CD4-positive, alpha-beta T cell treated with Interleukin-1 beta for 1 hour (primary cell): Measurements from ENCODE around the gene ALG3.
"Not testable (repeated sequence)": the region's sequence is repeated elsewhere in the genome, so short reads cannot be mapped to it uniquely, and the experiment has no call there.

Experiments
- DNase-seq, 2 donors: peaks; one replicate each; pipeline ENCODE4 v3.0.0-alpha.2; 2020 to 2022

Gene ALG3

GRCh38 chr3:184248454-184249411 is at the start of gene ALG3:
TSS of gene ALG3 (minus strand) at chr3:184248962. CDS start at chr3:184248940, 22 bp downstream.
- DNase-seq: peak; percentile 84 to 89

GRCh38 chr3:184296616-184297015 is 47.9 kb upstream of the ALG3 start:
- DNase-seq: no peak

- no peak for DNase-seq
These were observed 47.0 kb upstream of the ALG3 start for GRCh38 chr3:184295771-184296170.

- DNase-seq: no peak
These were observed 43.1 kb upstream of the ALG3 start for GRCh38 chr3:184291738-184292445.

- DNase-seq: no peak
These were observed 42.4 kb upstream of the ALG3 start for GRCh38 chr3:184291044-184291737.

GRCh38 chr3:184290331-184290730 is 41.6 kb upstream of the ALG3 start:
- DNase-seq: no peak

- peak; percentile 34 to 59 for DNase-seq
These were observed 40.7 kb upstream of the ALG3 start for GRCh38 chr3:184289426-184289938.

- DNase-seq: peak in 1 of 2 donors; percentile 9
These were observed 35.9 kb upstream of the ALG3 start for GRCh38 chr3:184284696-184285095.

- no peak for DNase-seq
These were observed 34.9 kb upstream of the ALG3 start for GRCh38 chr3:184283681-184284080.

- DNase-seq: no peak
These were observed 34.2 kb upstream of the ALG3 start for GRCh38 chr3:184282941-184283340.

GRCh38 chr3:184277366-184277765 is 28.6 kb upstream of the ALG3 start:
- no peak for DNase-seq

- DNase-seq: no peak
These were observed 27.5 kb upstream of the ALG3 start, which contains the start of gene ECE2 for GRCh38 chr3:184275961-184276910. TSS of gene ECE2 (plus strand) at chr3:184276022. CDS start at chr3:184276154, 132 bp downstream.

- no peak for DNase-seq
These were observed 26.6 kb upstream of the ALG3 start for GRCh38 chr3:184275381-184275701.

GRCh38 chr3:184272269-184272668 is 23.5 kb upstream of the ALG3 start:
- DNase-seq: no peak

- not testable (repeated sequence) for DNase-seq
These were observed 18.5 kb upstream of the ALG3 start for GRCh38 chr3:184267249-184267648.

- no peak for DNase-seq
These were observed 14.0 kb upstream of the ALG3 start for GRCh38 chr3:184262764-184263179.

GRCh38 chr3:184261854-184262763 is 13.3 kb upstream of the ALG3 start:
- DNase-seq: peak; percentile 20 to 33

- DNase-seq: peak; percentile 59 to 70
These were observed 12.6 kb upstream of the ALG3 start, which contains the start of gene CAMK2N2 for GRCh38 chr3:184261270-184261853. TSS of gene CAMK2N2 (minus strand) at chr3:184261553. CDS start at chr3:184261285, 268 bp downstream.

GRCh38 chr3:184260724-184261269 is 12.0 kb upstream of the ALG3 start:
- no peak for DNase-seq
